Endodermal cell (in vitro differentiated cells): Measurements from ENCODE around the gene SCGN. TPM values are rescaled to one million over a fixed set of nuclear protein-coding genes. Genes with fewer than 3 reads are reported as not detected.

Experiments
- DNase-seq: peaks from one replicate; pipeline ENCODE4 v3.0.0-alpha.2; 2017
- H3K27ac ChIP-seq: 2 replicates; pipeline ENCODE4 v1.5.1; 2013; ENCODE audit warnings: mild to moderate bottlenecking, low read depth, low read length, moderate library complexity
- H3K27me3 ChIP-seq: 2 replicates; pipeline ENCODE4 v1.6.1; 2013; ENCODE audit warnings: mild to moderate bottlenecking, low read length, moderate library complexity; ENCODE audit not compliant: insufficient read depth, control insufficient read depth, poor library complexity, severe bottlenecking
- H3K36me3 ChIP-seq: 2 replicates; pipeline ENCODE4 v1.7.0; 2013; ENCODE audit warnings: mild to moderate bottlenecking, low read length, moderate library complexity; ENCODE audit not compliant: control insufficient read depth, insufficient read depth
- H3K4me1 ChIP-seq: one replicate; pipeline ENCODE4 v1.7.0; 2013; ENCODE audit warnings: low read length; ENCODE audit not compliant: control insufficient read depth, insufficient read depth
- H3K4me3 ChIP-seq: 2 replicates; pipeline ENCODE4 v1.5.1; 2013; ENCODE audit warnings: mild to moderate bottlenecking, low read length, moderate library complexity
- H3K9ac ChIP-seq: 2 replicates; pipeline ENCODE4 v1.6.1; 2013; ENCODE audit warnings: mild to moderate bottlenecking, low read length, moderate library complexity; ENCODE audit not compliant: poor library complexity, severe bottlenecking; ENCODE audit errors: extremely low read depth
- H3K9me3 ChIP-seq: 2 replicates; pipeline ENCODE4 v1.6.1; 2013; ENCODE audit warnings: mild to moderate bottlenecking, low read length, moderate library complexity; ENCODE audit not compliant: control insufficient read depth
- H3K27ac Mint-ChIP-seq: 2 replicates; pipeline ENCODE4 v1.8.0; 2020; ENCODE audit warnings: mixed read lengths
- H3K27me3 Mint-ChIP-seq: 2 replicates; pipeline ENCODE4 v1.8.0; 2021; ENCODE audit warnings: mild to moderate bottlenecking, mixed read lengths; ENCODE audit not compliant: insufficient read depth
- H3K36me3 Mint-ChIP-seq: 2 replicates; pipeline ENCODE4 v1.8.0; 2020; ENCODE audit warnings: low read depth, mixed read lengths
- H3K4me1 Mint-ChIP-seq: 2 replicates; pipeline ENCODE4 v1.8.0; 2020; ENCODE audit warnings: mixed read lengths
- H3K4me3 Mint-ChIP-seq: 2 replicates; pipeline ENCODE4 v1.8.0; 2020; ENCODE audit warnings: mild to moderate bottlenecking, moderate library complexity, mixed read lengths
- H3K9me3 Mint-ChIP-seq: 2 replicates; pipeline ENCODE4 v1.8.0; 2020; ENCODE audit warnings: mild to moderate bottlenecking, mixed read lengths
- CTCF ChIP-seq: fragments of 200-600 bp; sonication (generic); conservative IDR thresholded peaks from 2 replicates; pipeline ENCODE4 v1.5.0; 2021; ENCODE audit warnings: antibody characterized with exemption, mild to moderate bottlenecking
- WGBS, 2 experiments: methylation state at CpG; one replicate each; pipeline versions ENCODE4 v1.1.5 to v1.1.7; 2013; ENCODE audit warnings: missing lambda C conversion rate in 2 of 2, mixed read lengths in 1 of 2; ENCODE audit not compliant: insufficient coverage in 1 of 2, insufficient read length in 1 of 2; 5-methylcytosine and 5-hydroxymethylcytosine counted together
- total RNA-seq, 2 donors: library from RNA; stranded (reverse); fragmentation: NEBNext Ultra II Directional in 1 of 2; extraction: Animal tissue kit (Norgen Biotek cat#: 25700) in 1 of 2; gene quantifications; 2 replicates in 1 of 2; 3 replicates in 1 of 2; pipeline ENCODE4 v1.2.1, GENCODE V29; 2021

Gene SCGN
- total RNA-seq, 2 donors from 2014 or later = not detected

GRCh38 chr6:25639653-25640052 is 12.4 kb upstream of the SCGN start:
- H3K27ac ChIP-seq = no peak overlapping the region
- WGBS, 2 experiments = 95 to 100% methylated on average over 3 to 4 of the region's 4 CpGs
- H3K36me3 ChIP-seq = no peaks in the 10 kb centered on the region
- no peaks in the 10 kb centered on the region for H3K9me3 ChIP-seq
- peaks cover 25% of the 10 kb centered on the region for H3K4me1 Mint-ChIP-seq
- H3K9ac ChIP-seq = no peak overlapping the region
- no peaks in the 10 kb centered on the region for H3K9me3 Mint-ChIP-seq
- H3K27ac Mint-ChIP-seq = no peak overlapping the region
- H3K36me3 Mint-ChIP-seq = no peaks in the 10 kb centered on the region
- no peak overlapping the region for H3K4me3 Mint-ChIP-seq
- TF ChIP-seq CTCF = no peak
- no peak overlapping the region for H3K4me3 ChIP-seq
- H3K27me3 Mint-ChIP-seq = peaks cover 44% of the 10 kb centered on the region
- peaks cover 10% of the 10 kb centered on the region for H3K27me3 ChIP-seq
- H3K4me1 ChIP-seq = no peaks in the 10 kb centered on the region
- DNase-seq = no peak

- Histone ChIP-seq H3K4me1 (no peaks in the 10 kb centered on the region), H3K27ac (no peak overlapping the region), H3K9me3 (no peaks in the 10 kb centered on the region), H3K36me3 (no peaks in the 10 kb centered on the region), H3K4me3 (no peak overlapping the region), H3K9ac (no peak overlapping the region), H3K27me3 (peaks cover 12% of the 10 kb centered on the region)
- Mint-ChIP-seq H3K27me3 (peaks cover 45% of the 10 kb centered on the region), H3K4me3 (no peak overlapping the region), H3K27ac (no peak overlapping the region), H3K36me3 (no peaks in the 10 kb centered on the region), H3K4me1 (peaks cover 20% of the 10 kb centered on the region), H3K9me3 (no peaks in the 10 kb centered on the region)
- no peak for TF ChIP-seq CTCF
- no peak for DNase-seq
- 83 to 100% methylated on average over 2 to 5 of the region's 5 CpGs for WGBS, 2 experiments
Observed at GRCh38 chr6:25640446-25640845, 11.6 kb upstream of the SCGN start.

DNA sequence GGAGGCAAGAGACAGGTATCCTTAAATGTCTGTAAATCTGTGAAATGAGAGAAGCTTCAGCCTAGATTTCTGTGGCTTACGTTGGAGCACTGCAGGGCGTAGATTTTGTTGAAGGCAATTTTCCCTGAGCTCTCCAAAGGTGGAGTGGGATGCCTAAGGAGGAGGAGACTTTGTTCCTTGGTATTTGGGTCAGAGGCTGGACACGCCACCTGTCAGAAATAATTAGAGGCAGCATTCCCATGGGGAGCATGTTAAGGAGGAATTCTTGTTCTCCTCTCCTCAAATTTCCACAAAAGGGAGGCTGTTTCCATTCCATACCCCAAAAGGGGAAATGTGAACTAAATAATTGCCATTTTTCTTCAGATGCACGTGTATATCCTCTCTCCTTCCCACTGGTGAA is 11.1 kb upstream of the SCGN start:
- no peak for TF ChIP-seq CTCF
- Histone ChIP-seq H3K9me3 (no peaks in the 10 kb centered on the region), H3K36me3 (no peaks in the 10 kb centered on the region), H3K9ac (no peak overlapping the region), H3K27ac (no peak overlapping the region), H3K4me3 (no peak overlapping the region), H3K4me1 (no peaks in the 10 kb centered on the region), H3K27me3 (peaks cover 12% of the 10 kb centered on the region)
- H3K4me3 Mint-ChIP-seq = no peak overlapping the region
- peaks cover 45% of the 10 kb centered on the region for H3K27me3 Mint-ChIP-seq
- no peaks in the 10 kb centered on the region for H3K36me3 Mint-ChIP-seq
- 90 to 100% methylated on average over 1 to 4 of the region's 4 CpGs for WGBS, 2 experiments
- no peak for DNase-seq
- no peak overlapping the region for H3K27ac Mint-ChIP-seq
- no peaks in the 10 kb centered on the region for H3K9me3 Mint-ChIP-seq
- H3K4me1 Mint-ChIP-seq = peaks cover 19% of the 10 kb centered on the region
